ENCODE results near the gene COX19. TPM values are rescaled to one million over a fixed set of nuclear protein-coding genes. Genes with fewer than 3 reads are reported as not detected.

Gene COX19
- total RNA-seq, 1 experiment from 2014 or later, result 12.3 TPM

DNA sequence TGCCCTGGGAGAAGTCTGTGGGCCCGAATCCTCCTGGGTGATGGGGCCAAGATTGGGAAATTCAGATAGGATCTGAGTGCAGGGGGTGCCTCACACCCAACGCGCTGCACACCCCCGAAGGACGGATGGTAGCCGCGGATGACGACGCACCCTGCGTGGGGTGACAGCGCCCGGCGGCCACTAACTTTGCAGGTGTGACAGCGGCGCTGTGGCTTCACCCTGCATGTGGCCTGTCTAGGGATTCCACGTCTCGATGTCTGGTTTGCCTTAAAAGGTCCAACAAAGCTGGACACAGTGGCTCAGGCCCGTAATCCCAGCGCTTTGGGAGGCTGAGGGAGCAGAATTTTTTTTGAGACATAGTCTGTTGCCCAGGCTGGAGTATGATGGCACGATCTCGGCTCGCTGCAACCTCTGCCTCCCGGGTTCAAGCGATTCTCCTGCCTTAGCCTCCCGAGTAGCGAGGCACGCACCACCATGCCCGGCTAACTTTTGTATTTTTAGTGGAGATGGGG lies 39.4 kb downstream of the COX19 start:
- Histone ChIP-seq H2AK5ac (ENCODE audit: insufficient read length, low read length) (no peak overlapping the region), H3T11ph (ENCODE audit: low read length) (no peak overlapping the region), H2BK12ac (ENCODE audit: insufficient read length, low read depth, low read length) (no peak overlapping the region), H3K18ac (ENCODE audit: insufficient read length, low read depth, low read length) (no peak overlapping the region), H2BK20ac (ENCODE audit: low read depth, low read length, poor library complexity, severe bottlenecking) (no peak overlapping the region), H3K4me1 (ENCODE audit: insufficient read depth, low read length) (no peaks in the 10 kb centered on the region), H3K27ac (ENCODE audit: insufficient read length, low read depth, low read length) (no peak overlapping the region), H3K27me3 (ENCODE audit: insufficient read depth, low read length) (no peaks in the 10 kb centered on the region), H3K79me1 (ENCODE audit: insufficient read depth, low read depth, low read length, poor library complexity, severe bottlenecking) (no peaks in the 10 kb centered on the region), H3K79me2 (ENCODE audit: insufficient read depth, low read length) (no peaks in the 10 kb centered on the region), H4K91ac (ENCODE audit: insufficient read length, low read depth, low read length) (no peak overlapping the region), H4K5ac (ENCODE audit: insufficient read length, low read depth, low read length) (no peak overlapping the region), H2AFZ (ENCODE audit: low read length) (no peak overlapping the region), H3K56ac (ENCODE audit: insufficient read length, low read depth, low read length) (no peak overlapping the region), H3K4me2 (ENCODE audit: insufficient read depth, insufficient read length, low read length) (no peak overlapping the region), H4K20me1 (ENCODE audit: control insufficient read depth, insufficient read depth, insufficient read length) (no peaks in the 10 kb centered on the region), H2BK15ac (ENCODE audit: low read depth, low read length) (no peak overlapping the region), H3K14ac (ENCODE audit: insufficient read depth, low read length) (no peak overlapping the region), H3K4ac (ENCODE audit: low read depth, low read length) (no peak overlapping the region), H3K23me2 (ENCODE audit: insufficient read length, low read depth, low read length, poor library complexity, severe bottlenecking) (no peaks in the 10 kb centered on the region), H2BK120ac (ENCODE audit: low read depth, low read length, poor library complexity, severe bottlenecking) (no peak overlapping the region), H4K8ac (replicated peaks; ENCODE audit: insufficient read length, low read depth, low read length) (no peak overlapping the region), H3K9me3 (ENCODE audit: control insufficient read depth, low read depth, low read length) (no peaks in the 10 kb centered on the region), H2BK5ac (ENCODE audit: insufficient read length, low read length) (no peak overlapping the region), H3K9ac (ENCODE audit: extremely low read depth, insufficient read length, low read length) (no peak overlapping the region), H3K23ac (ENCODE audit: insufficient read length, low read depth, low read length) (no peak overlapping the region)
- Mint-ChIP-seq H3K4me1 (peaks cover 4 to 5% of the 10 kb centered on the region in 2 experiments; a peak in 2 of 4 replicates), H3K4me3 (no peak overlapping the region), H3K9me3 (peaks cover under 1 to 4% of the 10 kb centered on the region in 2 experiments; a peak in 2 of 5 replicates), H3K27me3 (ENCODE audit: low read depth) (no peaks in the 10 kb centered on the region; the same call in 1 of the 2 replicates), H3K36me3 (ENCODE audit: insufficient read depth in 1 of 3, low read depth in 3 of 3) (no peaks in the 10 kb centered on the region; a peak in 1 of 7 replicates), H3K27ac (no peak overlapping the region; a peak in 1 of 7 replicates)
- no peak for DNase-seq
- no CpG with 5 or more reads among the region's 28 CpGs for WGBS (ENCODE audit: extremely low coverage, insufficient read length, low lambda C conversion rate)
- TF ChIP-seq, protein P1, sequence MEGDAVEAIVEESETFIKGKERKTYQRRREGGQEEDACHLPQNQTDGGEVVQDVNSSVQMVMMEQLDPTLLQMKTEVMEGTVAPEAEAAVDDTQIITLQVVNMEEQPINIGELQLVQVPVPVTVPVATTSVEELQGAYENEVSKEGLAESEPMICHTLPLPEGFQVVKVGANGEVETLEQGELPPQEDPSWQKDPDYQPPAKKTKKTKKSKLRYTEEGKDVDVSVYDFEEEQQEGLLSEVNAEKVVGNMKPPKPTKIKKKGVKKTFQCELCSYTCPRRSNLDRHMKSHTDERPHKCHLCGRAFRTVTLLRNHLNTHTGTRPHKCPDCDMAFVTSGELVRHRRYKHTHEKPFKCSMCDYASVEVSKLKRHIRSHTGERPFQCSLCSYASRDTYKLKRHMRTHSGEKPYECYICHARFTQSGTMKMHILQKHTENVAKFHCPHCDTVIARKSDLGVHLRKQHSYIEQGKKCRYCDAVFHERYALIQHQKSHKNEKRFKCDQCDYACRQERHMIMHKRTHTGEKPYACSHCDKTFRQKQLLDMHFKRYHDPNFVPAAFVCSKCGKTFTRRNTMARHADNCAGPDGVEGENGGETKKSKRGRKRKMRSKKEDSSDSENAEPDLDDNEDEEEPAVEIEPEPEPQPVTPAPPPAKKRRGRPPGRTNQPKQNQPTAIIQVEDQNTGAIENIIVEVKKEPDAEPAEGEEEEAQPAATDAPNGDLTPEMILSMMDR (conservative IDR thresholded peaks at IDR 0.05), result no peak

Data from H9 (cell line).